ENCODE measurements around the gene RGS9. TPM values are rescaled to one million over a fixed set of nuclear protein-coding genes. Genes with fewer than 3 reads are reported as not detected.

The RGS9 gene
- total RNA-seq, 2 donors from 2014 or later = 4.3 to 4.4 TPM

DNA sequence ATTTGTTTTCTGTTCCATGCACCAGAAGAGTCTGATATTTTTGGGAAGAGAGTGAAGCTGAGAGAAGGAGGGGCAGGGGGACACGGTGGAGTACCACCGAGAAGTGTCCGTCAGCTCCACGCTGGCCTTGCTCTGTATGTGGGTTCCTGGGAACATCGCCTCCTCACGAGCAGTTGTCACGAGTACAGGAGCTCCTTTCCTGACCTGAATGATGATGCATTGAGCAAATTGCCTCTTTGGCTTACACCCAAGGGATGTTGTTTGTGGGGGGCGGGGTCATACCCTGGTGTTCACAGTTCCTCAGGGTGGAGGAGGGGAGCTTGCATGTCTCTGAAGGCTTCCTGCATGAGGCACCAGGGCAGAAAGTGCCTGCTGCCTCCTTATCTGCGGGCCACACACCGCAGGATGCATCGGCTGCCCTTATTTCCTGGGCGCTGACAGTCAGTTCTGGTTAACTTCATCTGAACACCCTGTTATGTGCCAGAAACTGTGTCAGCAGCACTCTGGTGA lies 36.2 kb downstream of the RGS9 start:
- Histone ChIP-seq H3K9me3 (no peaks in the 10 kb centered on the region), H3K4me1 (peaks cover 3% of the 10 kb centered on the region), H3K36me3 (replicated peaks in 1 of 2; ENCODE audit: insufficient read depth in 1 of 2, low read depth in 2 of 2) (no peaks in the 10 kb centered on the region), H3K27me3 (no peaks in the 10 kb centered on the region), H3K4me3 (no peak overlapping the region), H3K27ac (no peak overlapping the region)
- intact Hi-C loops (cut with DNase I) = no loop called here
- ATAC-seq = no peak
- no peak for TF ChIP-seq POLR2A (IDR thresholded peaks at IDR 0.05)
- TF ChIP-seq, protein P1, sequence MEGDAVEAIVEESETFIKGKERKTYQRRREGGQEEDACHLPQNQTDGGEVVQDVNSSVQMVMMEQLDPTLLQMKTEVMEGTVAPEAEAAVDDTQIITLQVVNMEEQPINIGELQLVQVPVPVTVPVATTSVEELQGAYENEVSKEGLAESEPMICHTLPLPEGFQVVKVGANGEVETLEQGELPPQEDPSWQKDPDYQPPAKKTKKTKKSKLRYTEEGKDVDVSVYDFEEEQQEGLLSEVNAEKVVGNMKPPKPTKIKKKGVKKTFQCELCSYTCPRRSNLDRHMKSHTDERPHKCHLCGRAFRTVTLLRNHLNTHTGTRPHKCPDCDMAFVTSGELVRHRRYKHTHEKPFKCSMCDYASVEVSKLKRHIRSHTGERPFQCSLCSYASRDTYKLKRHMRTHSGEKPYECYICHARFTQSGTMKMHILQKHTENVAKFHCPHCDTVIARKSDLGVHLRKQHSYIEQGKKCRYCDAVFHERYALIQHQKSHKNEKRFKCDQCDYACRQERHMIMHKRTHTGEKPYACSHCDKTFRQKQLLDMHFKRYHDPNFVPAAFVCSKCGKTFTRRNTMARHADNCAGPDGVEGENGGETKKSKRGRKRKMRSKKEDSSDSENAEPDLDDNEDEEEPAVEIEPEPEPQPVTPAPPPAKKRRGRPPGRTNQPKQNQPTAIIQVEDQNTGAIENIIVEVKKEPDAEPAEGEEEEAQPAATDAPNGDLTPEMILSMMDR (IDR thresholded peaks at IDR 0.05) = no peak
- DNase-seq = peak in 3 of 4 donors; percentile 29 to 59 (median 30)
- 50 to 54% methylated on average over 8 to 12 of the region's 12 CpGs for WGBS, 2 donors

DNA sequence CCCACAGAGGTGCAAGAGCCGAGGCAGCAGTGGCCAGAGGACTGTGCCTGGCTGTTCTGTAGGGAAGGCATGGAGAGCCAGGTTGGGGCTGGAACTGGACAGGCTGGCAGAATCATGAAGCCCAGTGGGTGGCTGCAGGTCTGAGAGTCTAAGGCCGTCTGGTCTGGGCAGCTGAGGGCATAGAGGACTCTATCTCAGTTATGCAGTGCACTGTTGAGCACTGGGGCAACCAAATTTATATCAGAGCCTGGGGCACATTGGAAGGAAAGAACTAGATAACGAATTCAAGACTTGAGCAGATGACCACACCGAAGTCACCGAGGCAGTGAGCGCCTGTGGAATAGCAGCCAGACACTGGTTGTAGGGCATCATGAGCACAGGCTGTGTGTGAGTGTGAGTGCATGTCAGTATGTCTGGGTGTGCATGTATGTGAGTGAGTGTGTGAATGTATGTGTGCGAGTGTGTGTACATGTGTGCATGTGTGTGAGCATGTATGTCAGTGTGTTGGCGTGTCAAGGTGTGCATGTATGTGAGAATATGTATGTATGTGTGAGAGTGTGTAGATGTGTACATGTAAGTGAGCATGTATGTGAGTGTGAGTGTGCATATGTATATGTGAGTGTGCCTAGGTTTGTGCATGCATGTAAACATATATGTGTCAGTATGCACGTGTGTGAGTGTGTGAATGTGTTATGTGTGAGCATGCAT lies 37.0 kb downstream of the RGS9 start:
- WGBS, 2 donors = 81 to 91% methylated on average over 9 of the region's 9 CpGs
- H3K4me1 ChIP-seq = peaks cover 3% of the 10 kb centered on the region
- intact Hi-C loops (cut with DNase I) = no loop called here
- ATAC-seq (no peak), DNase-seq (no peak)
- no peaks in the 10 kb centered on the region for H3K27me3 ChIP-seq
- H3K27ac ChIP-seq = no peak overlapping the region
- H3K4me3 ChIP-seq = no peak overlapping the region
- H3K36me3 ChIP-seq (replicated peaks in 1 of 2; ENCODE audit: insufficient read depth in 1 of 2, low read depth in 2 of 2) = no peaks in the 10 kb centered on the region
- no peaks in the 10 kb centered on the region for H3K9me3 ChIP-seq
- no peak for TF ChIP-seq POLR2A (IDR thresholded peaks at IDR 0.05)
- TF ChIP-seq, protein P1 (IDR thresholded peaks at IDR 0.05) = no peak

DNA sequence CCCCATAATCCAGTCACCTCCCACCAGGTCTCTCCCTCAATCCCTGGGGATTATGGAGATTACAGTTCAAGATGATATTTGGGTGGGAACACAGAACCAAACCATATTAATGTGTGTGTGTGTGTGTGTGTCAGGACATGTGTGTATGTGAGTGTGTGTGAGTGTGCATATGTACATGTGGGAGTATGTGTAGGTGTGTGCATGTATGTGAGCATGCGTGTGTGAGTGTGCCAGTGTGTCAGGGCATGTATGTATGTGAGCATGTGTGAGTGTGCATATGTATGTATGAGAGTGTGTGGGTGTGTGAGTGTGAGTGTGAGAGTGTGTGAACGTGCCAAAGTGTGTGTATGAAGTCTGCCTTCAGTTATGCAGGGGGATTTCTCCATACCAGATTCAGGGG lies 37.8 kb downstream of the RGS9 start:
- H3K4me3 ChIP-seq = no peak overlapping the region
- no peak for ATAC-seq

DNA sequence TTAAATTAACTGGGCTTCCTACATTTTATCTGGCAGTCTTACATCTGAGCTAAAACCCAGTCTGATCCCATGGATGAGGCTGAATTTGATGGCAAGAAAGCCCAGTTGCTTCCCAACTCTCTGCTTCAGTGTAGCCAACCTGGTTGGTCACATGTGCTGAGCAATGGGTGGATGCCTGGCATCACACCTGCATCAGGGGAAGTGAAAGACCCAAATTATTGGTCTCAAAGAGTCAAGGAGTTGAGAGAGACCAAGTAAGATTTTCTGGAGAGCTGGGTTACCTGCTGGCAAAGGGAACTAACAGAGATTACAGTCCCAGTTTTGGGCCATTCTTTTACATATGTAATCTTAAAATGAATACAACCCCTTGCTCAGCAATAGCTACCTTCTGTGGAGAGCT lies 38.8 kb downstream of the RGS9 start:
- no peak for TF ChIP-seq POLR2A (IDR thresholded peaks at IDR 0.05)
- TF ChIP-seq, protein P1 (IDR thresholded peaks at IDR 0.05) = no peak
- Histone ChIP-seq H3K36me3 (replicated peaks in 1 of 2; ENCODE audit: insufficient read depth in 1 of 2, low read depth in 2 of 2) (no peaks in the 10 kb centered on the region), H3K27ac (no peak overlapping the region), H3K27me3 (no peaks in the 10 kb centered on the region), H3K4me1 (no peaks in the 10 kb centered on the region), H3K9me3 (no peaks in the 10 kb centered on the region), H3K4me3 (no peak overlapping the region)
- DNase-seq = no peak
- intact Hi-C loops (cut with DNase I) = no loop called here
- no peak for ATAC-seq

More for the DNA sequence above, 37.8 kb downstream of the RGS9 start:
- 65 to 66% methylated on average over 2 of the region's 2 CpGs for WGBS, 2 donors
- Histone ChIP-seq H3K4me1 (peaks cover 3% of the 10 kb centered on the region), H3K9me3 (no peaks in the 10 kb centered on the region), H3K27ac (no peak overlapping the region), H3K27me3 (no peaks in the 10 kb centered on the region), H3K36me3 (replicated peaks in 1 of 2; ENCODE audit: insufficient read depth in 1 of 2, low read depth in 2 of 2) (no peaks in the 10 kb centered on the region)
- no peak for TF ChIP-seq POLR2A (IDR thresholded peaks at IDR 0.05)
- intact Hi-C loops (cut with DNase I) = no loop called here
- no peak for DNase-seq

DNA sequence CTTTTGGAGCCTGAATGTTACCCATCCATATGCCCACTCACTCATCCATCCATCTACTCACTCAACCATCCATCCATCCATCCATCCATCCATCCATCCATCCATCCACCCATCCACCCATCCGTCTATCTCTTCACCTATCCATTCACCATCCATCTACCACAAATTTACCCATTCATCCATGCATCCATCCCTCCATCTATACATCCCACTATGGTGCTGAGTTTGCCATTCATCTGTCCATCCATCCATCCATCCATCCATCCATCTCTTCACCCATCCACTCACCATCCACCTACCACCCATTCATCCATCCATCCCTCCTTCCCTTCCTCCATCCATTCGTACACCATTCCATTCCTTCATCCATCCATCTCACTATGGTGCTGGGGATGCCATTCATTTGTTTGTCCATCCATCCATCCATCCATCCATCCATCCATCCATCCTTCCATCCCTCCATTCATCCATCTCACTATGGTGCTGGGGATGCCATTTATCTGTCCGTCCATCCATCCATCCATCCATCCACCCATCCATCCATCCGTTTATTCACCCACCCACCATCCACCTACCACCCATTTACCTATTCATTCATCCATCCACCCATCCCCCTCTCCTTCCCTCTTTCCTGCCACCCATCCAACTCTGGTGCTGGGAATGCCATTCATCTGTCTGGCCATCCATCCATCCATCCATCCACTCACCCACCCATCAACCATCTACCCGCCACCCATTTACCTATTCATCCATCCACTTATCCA lies 39.7 kb downstream of the RGS9 start:
- WGBS, 2 donors = 76 to 88% methylated on average over 5 of the region's 5 CpGs
- Histone ChIP-seq H3K36me3 (replicated peaks in 1 of 2; ENCODE audit: insufficient read depth in 1 of 2, low read depth in 2 of 2) (no peaks in the 10 kb centered on the region), H3K27ac (no peak overlapping the region), H3K27me3 (no peaks in the 10 kb centered on the region), H3K4me3 (no peak overlapping the region), H3K4me1 (no peaks in the 10 kb centered on the region), H3K9me3 (no peaks in the 10 kb centered on the region)
- intact Hi-C loops (cut with DNase I) = no loop called here
- DNase-seq = no peak
- ATAC-seq = no peak
- TF ChIP-seq POLR2A (IDR thresholded peaks at IDR 0.05) = no peak
- TF ChIP-seq, protein P1 (IDR thresholded peaks at IDR 0.05) = no peak

All from body of pancreas (tissue), 4 donors.